Smooth muscle cell (in vitro differentiated cells): ENCODE data around the gene PTPRT. TPM values are rescaled to one million over a fixed set of nuclear protein-coding genes. Genes with fewer than 3 reads are reported as not detected.
"Not testable (repeated sequence)": the region's sequence is repeated elsewhere in the genome, so short reads cannot be mapped to it uniquely, and the experiment has no call there.

ENCODE experiments used
- DNase-seq: peaks from one replicate; lab custom pipeline; 2025; ENCODE audit not compliant: unreplicated experiment; lab: John Stamatoyannopoulos, UW
- H2AFZ ChIP-seq: fragments of 200-600 bp; sonication (generic); 2 replicates; pipeline ENCODE4 v1.6.0; 2016; ENCODE audit warnings: antibody characterized with exemption, low read depth, mild to moderate bottlenecking
- H3F3A ChIP-seq: fragments of 200-600 bp; sonication (generic); 2 replicates; pipeline ENCODE4 v1.6.0; 2017; ENCODE audit warnings: antibody characterized with exemption, low read depth
- H3K27ac ChIP-seq: fragments of 200-600 bp; sonication (generic); 2 replicates; pipeline ENCODE4 v1.5.1; 2016; ENCODE audit warnings: low read depth, mild to moderate bottlenecking
- H3K27me3 ChIP-seq: fragments of 200-600 bp; sonication (generic); 2 replicates; pipeline ENCODE4 v1.6.1; 2016; ENCODE audit warnings: low read depth, mild to moderate bottlenecking
- H3K36me3 ChIP-seq: fragments of 200-600 bp; sonication (generic); 2 replicates; pipeline ENCODE4 v1.5.1; 2016; ENCODE audit warnings: low read depth
- H3K4me1 ChIP-seq: fragments of 200-600 bp; sonication (generic); 2 replicates; pipeline ENCODE4 v1.5.1; 2016; ENCODE audit warnings: low read depth
- H3K4me2 ChIP-seq: fragments of 200-600 bp; sonication (generic); 2 replicates; pipeline ENCODE4 v1.6.0; 2016; ENCODE audit warnings: mild to moderate bottlenecking
- H3K4me3 ChIP-seq: fragments of 200-600 bp; sonication (generic); 2 replicates; pipeline ENCODE4 v1.5.1; 2016; ENCODE audit warnings: mild to moderate bottlenecking
- H3K79me2 ChIP-seq: fragments of 200-600 bp; sonication (generic); 2 replicates; pipeline ENCODE4 v1.6.0; 2016; ENCODE audit warnings: low read depth, mild to moderate bottlenecking
- H3K9ac ChIP-seq: fragments of 200-600 bp; sonication (generic); 2 replicates; pipeline ENCODE4 v1.6.0; 2016; ENCODE audit warnings: low read depth
- H3K9me3 ChIP-seq: fragments of 200-600 bp; sonication (generic); replicated peaks from 2 replicates; pipeline ENCODE4 v1.5.1; 2016; ENCODE audit warnings: low read depth
- H4K20me1 ChIP-seq: fragments of 200-600 bp; sonication (generic); 2 replicates; pipeline ENCODE4 v1.6.0; 2016; ENCODE audit warnings: low read depth
- CTCF ChIP-seq: fragments of 200-600 bp; sonication (generic); IDR thresholded peaks from 2 replicates; pipeline ENCODE4 v1.5.1; 2017; ENCODE audit warnings: borderline replicate concordance, mild to moderate bottlenecking, antibody characterized with exemption; ENCODE audit not compliant: insufficient read depth, poor library complexity, severe bottlenecking
- WGBS: methylation state at CpG from one replicate; pipeline ENCODE4 v1.1.7; 2016; ENCODE audit warnings: low lambda C conversion rate; 5-methylcytosine and 5-hydroxymethylcytosine counted together
- polyA plus RNA-seq: library from polyadenylated mRNA; unstranded; fragments of >200 nt; fragmentation: Nextera tagmentation; extraction: Ambion mirVana; gene quantifications from 2 replicates; pipeline ENCODE4 v1.2.1, GENCODE V29; 2016
- total RNA-seq: library from RNA; depleted of rRNA; stranded (reverse); fragments of >200 nt; gene quantifications from 2 replicates; pipeline ENCODE4 v1.2.3, GENCODE V29; 2014

The PTPRT gene
- total and polyA plus RNA-seq, 2 experiments from 2014 or later, result 0.99 to 2.1 TPM

DNA sequence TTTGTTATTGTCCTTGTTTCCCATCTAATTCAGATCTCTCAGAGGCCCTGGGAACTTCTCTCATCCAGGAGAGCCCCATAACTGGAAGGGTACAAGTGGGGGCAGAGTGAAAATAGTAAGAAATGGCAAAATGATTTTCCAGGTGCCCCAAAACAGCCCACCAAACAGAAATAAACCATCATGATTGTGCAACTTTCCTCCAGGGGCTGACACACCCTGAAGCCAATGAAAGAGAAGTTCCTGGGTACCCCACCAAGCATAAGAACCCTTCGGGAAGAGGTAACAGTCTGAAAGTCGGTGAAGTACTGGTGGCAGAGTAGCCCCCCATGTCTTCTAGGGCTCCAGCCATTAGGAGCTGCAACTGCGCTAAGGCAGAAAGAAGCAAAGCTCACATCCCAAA, 282.0 kb downstream of the PTPRT start:
- Histone ChIP-seq H3K27ac (no peak overlapping the region), H3K4me2 (no peak overlapping the region), H2AFZ (no peak overlapping the region), H3K27me3 (no peaks in the 10 kb centered on the region), H3K9ac (no peak overlapping the region), H3F3A (no peaks in the 10 kb centered on the region), H3K4me1 (no peaks in the 10 kb centered on the region), H3K9me3 (no peaks in the 10 kb centered on the region), H3K79me2 (no peaks in the 10 kb centered on the region), H3K36me3 (no peaks in the 10 kb centered on the region), H4K20me1 (no peaks in the 10 kb centered on the region), H3K4me3 (no peak overlapping the region)
- DNase-seq, result no peak
- WGBS, result 99% methylated on average over 3 of the region's 3 CpGs
- TF ChIP-seq CTCF, result no peak

- TF ChIP-seq CTCF, result no peak
- no peak for DNase-seq
- Histone ChIP-seq H3K4me1 (no peaks in the 10 kb centered on the region), H3K9ac (no peak overlapping the region), H2AFZ (no peak overlapping the region), H3F3A (no peaks in the 10 kb centered on the region), H3K27me3 (no peaks in the 10 kb centered on the region), H3K4me3 (no peak overlapping the region), H4K20me1 (no peaks in the 10 kb centered on the region), H3K36me3 (no peaks in the 10 kb centered on the region), H3K4me2 (no peak overlapping the region), H3K79me2 (no peaks in the 10 kb centered on the region), H3K9me3 (no peaks in the 10 kb centered on the region), H3K27ac (no peak overlapping the region)
- WGBS, result 93% methylated on average over 10 of the region's 10 CpGs
These were observed 283.6 kb downstream of the PTPRT start for GRCh38 chr20:42906120-42906519.

- no peaks in the 10 kb centered on the region for H3K9me3 ChIP-seq
- TF ChIP-seq CTCF, result no peak
- H3K79me2 ChIP-seq, result no peaks in the 10 kb centered on the region
- no peaks in the 10 kb centered on the region for H3F3A ChIP-seq
- no peaks in the 10 kb centered on the region for H4K20me1 ChIP-seq
- H3K9ac ChIP-seq, result no peak overlapping the region
- H3K27me3 ChIP-seq, result no peaks in the 10 kb centered on the region
- no peak for DNase-seq
- WGBS, result 98% methylated on average over 3 of the region's 3 CpGs
- no peaks in the 10 kb centered on the region for H3K36me3 ChIP-seq
- H3K4me1 ChIP-seq, result no peaks in the 10 kb centered on the region
- H3K4me2 ChIP-seq, result no peak overlapping the region
- no peak overlapping the region for H2AFZ ChIP-seq
- H3K27ac ChIP-seq, result peak overlapping the region; percentile 47
- H3K4me3 ChIP-seq, result no peak overlapping the region
These were observed 287.2 kb downstream of the PTPRT start for GRCh38 chr20:42902509-42902908.

DNA sequence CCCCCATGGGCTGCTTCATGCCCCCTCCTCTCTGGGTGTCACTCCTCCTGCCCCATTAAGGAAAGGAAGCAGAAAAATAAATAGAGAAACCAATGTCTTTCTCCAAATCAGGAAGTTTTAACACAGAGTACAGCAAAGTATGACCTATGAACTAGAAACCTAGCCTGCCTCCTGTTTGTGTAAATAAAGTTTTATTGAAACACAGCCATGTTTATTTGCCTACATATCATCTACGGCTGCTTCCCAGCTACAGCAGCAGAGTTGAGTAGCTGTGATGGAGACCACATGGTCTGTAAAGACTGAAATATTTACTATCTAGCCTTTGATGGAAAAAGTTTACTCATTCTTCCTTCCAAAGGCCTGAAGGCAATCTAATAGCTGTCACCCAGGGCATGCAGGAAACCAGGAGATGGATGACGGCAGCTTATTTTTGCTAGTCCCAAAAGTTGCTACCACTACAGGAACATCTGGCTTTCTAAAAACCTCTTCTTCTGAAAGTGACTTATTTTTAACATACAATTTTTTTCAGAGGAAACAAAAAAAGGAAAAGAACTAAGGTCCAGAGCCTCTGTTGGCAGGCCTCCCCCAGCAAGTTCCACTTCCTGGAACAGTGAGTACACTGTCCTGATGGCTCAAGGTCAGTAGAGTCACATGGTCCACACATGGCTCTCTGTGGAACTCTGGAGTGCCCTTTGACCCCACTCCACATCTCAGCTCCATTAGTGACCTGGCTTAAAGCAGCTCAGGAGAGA, 287.8 kb downstream of the PTPRT start:
- no peak overlapping the region for H3K4me3 ChIP-seq
- peak overlapping the region; percentile 47 for H3K27ac ChIP-seq
- DNase-seq, result no peak
- H3K4me1 ChIP-seq, result no peaks in the 10 kb centered on the region
- TF ChIP-seq CTCF, result no peak
- no peaks in the 10 kb centered on the region for H3K79me2 ChIP-seq
- peak overlapping the region; percentile 74 for H2AFZ ChIP-seq
- H3K4me2 ChIP-seq, result no peak overlapping the region
- WGBS, result 24% methylated on average over 2 of the region's 2 CpGs
- no peaks in the 10 kb centered on the region for H3K9me3 ChIP-seq
- no peaks in the 10 kb centered on the region for H4K20me1 ChIP-seq
- H3K9ac ChIP-seq, result no peak overlapping the region
- no peaks in the 10 kb centered on the region for H3K27me3 ChIP-seq
- H3K36me3 ChIP-seq, result no peaks in the 10 kb centered on the region
- no peaks in the 10 kb centered on the region for H3F3A ChIP-seq

DNA sequence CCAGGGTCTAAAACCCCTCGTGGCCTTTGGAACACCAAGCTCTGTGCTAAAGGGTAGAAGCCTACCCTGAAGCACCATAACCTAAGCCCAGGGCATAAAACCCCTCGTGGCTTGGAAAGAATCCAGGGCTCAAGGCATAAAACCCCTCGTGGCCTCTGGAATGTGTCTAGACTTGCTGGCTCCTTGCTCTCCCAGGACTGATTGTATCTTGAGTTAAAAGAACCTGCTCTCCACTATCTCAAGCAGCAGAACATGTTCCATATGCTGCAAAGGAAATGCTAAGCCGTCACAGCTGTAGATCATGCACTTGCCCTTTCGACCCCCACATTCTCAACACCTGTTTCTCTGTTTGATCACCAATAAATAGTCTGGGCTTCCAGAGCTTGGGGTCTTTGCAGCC, 288.9 kb downstream of the PTPRT start:
- not testable (repeated sequence) for H3K9ac ChIP-seq, H3K9me3 ChIP-seq, H3K27ac ChIP-seq, H3K27me3 ChIP-seq, H3K79me2 ChIP-seq, H4K20me1 ChIP-seq, H3K4me1 ChIP-seq, H3F3A ChIP-seq, DNase-seq, H3K4me2 ChIP-seq, H3K4me3 ChIP-seq, H2AFZ ChIP-seq, H3K36me3 ChIP-seq
- WGBS, result 34% methylated on average over 5 of the region's 5 CpGs
